H9 (cell line): ENCODE measurements around the gene CCDC57. TPM values are rescaled to one million over a fixed set of nuclear protein-coding genes. Genes with fewer than 3 reads are reported as not detected.

Source experiments
- DNase-seq: peaks from one replicate; pipeline ENCODE4 v3.0.0-alpha.2; 2017
- H2AFZ ChIP-seq: one replicate; pipeline ENCODE4 v1.6.1; 2013; ENCODE audit warnings: mild to moderate bottlenecking, low read length, control low read depth, moderate library complexity
- H2AK5ac ChIP-seq: 2 replicates; pipeline ENCODE4 v1.6.1; 2013; ENCODE audit warnings: low read length, control low read depth, mixed read lengths; ENCODE audit not compliant: insufficient read length
- H2BK120ac ChIP-seq: one replicate; pipeline ENCODE4 v1.6.1; 2013; ENCODE audit warnings: low read depth, mild to moderate bottlenecking, low read length, control low read depth, inconsistent platforms; ENCODE audit not compliant: poor library complexity, severe bottlenecking
- H2BK12ac ChIP-seq: 2 replicates; pipeline ENCODE4 v1.6.1; 2013; ENCODE audit warnings: low read length, control low read depth, mixed read lengths, low read depth; ENCODE audit not compliant: insufficient read length
- H2BK15ac ChIP-seq: 2 replicates; pipeline ENCODE4 v1.6.1; 2013; ENCODE audit warnings: low read depth, low read length, control low read depth
- H2BK20ac ChIP-seq: one replicate; pipeline ENCODE4 v1.6.1; 2013; ENCODE audit warnings: low read depth, mild to moderate bottlenecking, low read length, control low read depth, inconsistent platforms; ENCODE audit not compliant: poor library complexity, severe bottlenecking
- H2BK5ac ChIP-seq: 2 replicates; pipeline ENCODE4 v1.6.1; 2013; ENCODE audit warnings: low read length, control low read depth, mixed read lengths; ENCODE audit not compliant: insufficient read length
- H3K14ac ChIP-seq: 2 replicates; pipeline ENCODE4 v1.6.1; 2013; ENCODE audit warnings: low read length, control low read depth; ENCODE audit not compliant: insufficient read depth
- H3K18ac ChIP-seq: 2 replicates; pipeline ENCODE4 v1.6.1; 2013; ENCODE audit warnings: low read depth, mild to moderate bottlenecking, mixed read lengths, low read length, control low read depth; ENCODE audit not compliant: insufficient read length
- H3K23ac ChIP-seq: 2 replicates; pipeline ENCODE4 v1.6.1; 2013; ENCODE audit warnings: low read length, control low read depth, mixed read lengths, low read depth; ENCODE audit not compliant: insufficient read length
- H3K23me2 ChIP-seq: 2 replicates; pipeline ENCODE4 v1.6.1; 2013; ENCODE audit warnings: low read depth, mild to moderate bottlenecking, mixed read lengths, low read length, control low read depth; ENCODE audit not compliant: insufficient read length, poor library complexity, severe bottlenecking
- H3K27ac ChIP-seq: 2 replicates; pipeline ENCODE4 v1.5.1; 2013; ENCODE audit warnings: low read length, control low read depth, mixed read lengths, low read depth; ENCODE audit not compliant: insufficient read length
- H3K27me3 ChIP-seq: 2 replicates; pipeline ENCODE4 v1.6.1; 2013; ENCODE audit warnings: low read length, control low read depth, inconsistent platforms; ENCODE audit not compliant: insufficient read depth
- H3K4ac ChIP-seq: 2 replicates; pipeline ENCODE4 v1.6.1; 2013; ENCODE audit warnings: low read depth, mild to moderate bottlenecking, control low read depth, inconsistent platforms, low read length, moderate library complexity
- H3K4me1 ChIP-seq: 2 replicates; pipeline ENCODE4 v1.6.1; 2013; ENCODE audit warnings: low read length, control low read depth, inconsistent platforms; ENCODE audit not compliant: insufficient read depth
- H3K4me2 ChIP-seq: 2 replicates; pipeline ENCODE4 v1.6.1; 2013; ENCODE audit warnings: low read length, control low read depth, mixed read lengths; ENCODE audit not compliant: insufficient read length, insufficient read depth
- H3K56ac ChIP-seq: 2 replicates; pipeline ENCODE4 v1.6.1; 2013; ENCODE audit warnings: low read depth, mild to moderate bottlenecking, mixed read lengths, low read length, control low read depth; ENCODE audit not compliant: insufficient read length
- H3K79me1 ChIP-seq: 2 replicates; pipeline ENCODE4 v1.6.1; 2013; ENCODE audit warnings: low read depth, mild to moderate bottlenecking, moderate library complexity, low read length, control low read depth, inconsistent platforms; ENCODE audit not compliant: insufficient read depth, poor library complexity, severe bottlenecking
- H3K79me2 ChIP-seq: 2 replicates; pipeline ENCODE4 v1.6.1; 2013; ENCODE audit warnings: low read length, control low read depth, inconsistent platforms; ENCODE audit not compliant: insufficient read depth
- H3K9ac ChIP-seq: 2 replicates; pipeline ENCODE4 v1.6.1; 2013; ENCODE audit warnings: low read length, control low read depth, mixed read lengths; ENCODE audit not compliant: insufficient read length; ENCODE audit errors: extremely low read depth
- H3K9me3 ChIP-seq: one replicate; pipeline ENCODE4 v1.6.1; 2013; ENCODE audit warnings: low read depth, low read length, inconsistent platforms; ENCODE audit not compliant: control insufficient read depth
- H3T11ph ChIP-seq: one replicate; pipeline ENCODE4 v1.6.1; 2013; ENCODE audit warnings: mild to moderate bottlenecking, low read length, control low read depth, inconsistent platforms
- H4K20me1 ChIP-seq: one replicate; pipeline ENCODE4 v1.6.1; 2013; ENCODE audit not compliant: control insufficient read depth, insufficient read length, insufficient read depth
- H4K5ac ChIP-seq: 2 replicates; pipeline ENCODE4 v1.6.1; 2013; ENCODE audit warnings: low read depth, mild to moderate bottlenecking, mixed read lengths, low read length, control low read depth; ENCODE audit not compliant: insufficient read length
- H4K8ac ChIP-seq: replicated peaks from 2 replicates; pipeline ENCODE4 v1.6.1; 2013; ENCODE audit warnings: low read length, control low read depth, mixed read lengths, low read depth; ENCODE audit not compliant: insufficient read length
- H4K91ac ChIP-seq: 2 replicates; pipeline ENCODE4 v1.6.1; 2013; ENCODE audit warnings: low read depth, mild to moderate bottlenecking, moderate library complexity, mixed read lengths, low read length, control low read depth; ENCODE audit not compliant: insufficient read length
- H3K27ac Mint-ChIP-seq, 3 experiments: 2 replicates in 2 of 3; 3 replicates in 1 of 3; pipeline ENCODE4 v1.8.0; 2020 to 2021; ENCODE audit warnings: mixed read lengths in 3 of 3, mild to moderate bottlenecking in 1 of 3, moderate library complexity in 1 of 3
- H3K27me3 Mint-ChIP-seq: 2 replicates; pipeline ENCODE4 v1.8.0; 2021; ENCODE audit warnings: low read depth, mild to moderate bottlenecking, moderate library complexity, mixed read lengths
- H3K36me3 Mint-ChIP-seq, 3 experiments: 2 replicates in 2 of 3; 3 replicates in 1 of 3; pipeline ENCODE4 v1.8.0; 2020 to 2021; ENCODE audit warnings: low read depth in 3 of 3, mixed read lengths in 3 of 3; ENCODE audit not compliant: insufficient read depth in 1 of 3
- H3K4me1 Mint-ChIP-seq, 2 experiments: 2 replicates each; pipeline ENCODE4 v1.8.0; 2020; ENCODE audit warnings: mixed read lengths in 2 of 2
- H3K4me3 Mint-ChIP-seq, 2 experiments: 2 replicates in 1 of 2; 3 replicates in 1 of 2; pipeline ENCODE4 v1.8.0; 2020 to 2021; ENCODE audit warnings: mild to moderate bottlenecking in 2 of 2, mixed read lengths in 2 of 2, moderate library complexity in 1 of 2
- H3K9me3 Mint-ChIP-seq, 2 experiments: 2 replicates in 1 of 2; 3 replicates in 1 of 2; pipeline ENCODE4 v1.8.0; 2020; ENCODE audit warnings: mild to moderate bottlenecking in 2 of 2, mixed read lengths in 2 of 2, moderate library complexity in 1 of 2
- WGBS: extraction: QIAGEN DNeasy Blood & Tissue Kit; methylation state at CpG from one replicate; pipeline ENCODE4 v1.1.7; 2013; ENCODE audit warnings: missing lambda C conversion rate, low lambda C conversion rate, mixed read lengths; ENCODE audit not compliant: insufficient read length; ENCODE audit errors: extremely low coverage; 5-methylcytosine and 5-hydroxymethylcytosine counted together
- total RNA-seq: library from RNA; stranded (reverse); gene quantifications from 2 replicates; pipeline ENCODE4 v1.2.1, GENCODE V29; 2021
- TF ChIP-seq, protein P1 (sequence below): fragments of 200-600 bp; sonication (generic); conservative IDR thresholded peaks from 3 replicates; pipeline ENCODE4 v1.8.0; 2021; ENCODE audit warnings: antibody characterized with exemption, mild to moderate bottlenecking

The CCDC57 gene
- total RNA-seq, 1 experiment from 2014 or later = 11.0 TPM

DNA sequence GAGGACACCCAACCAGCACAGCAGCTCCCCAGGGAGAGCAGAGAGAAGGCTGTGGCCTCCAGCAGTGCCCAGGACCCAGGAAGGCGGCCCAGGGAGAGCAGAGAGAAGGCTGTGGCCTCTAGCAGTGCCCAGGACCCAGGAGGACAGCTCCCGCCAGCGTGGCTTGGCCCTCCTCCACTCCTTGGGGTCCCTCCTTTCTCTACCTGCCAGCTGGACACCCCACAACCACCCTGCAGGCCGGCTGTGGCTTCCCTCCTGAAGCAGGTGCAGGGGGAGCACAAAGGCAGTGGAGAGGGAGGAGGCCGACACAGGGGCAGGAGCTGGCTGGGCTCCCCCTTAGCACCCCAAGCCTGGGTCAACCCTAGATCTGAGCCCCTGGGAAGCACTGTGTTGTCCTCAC lies 60.5 kb downstream of the CCDC57 start:
- Histone ChIP-seq H4K91ac (no peak overlapping the region), H4K20me1 (no peaks in the 10 kb centered on the region), H3K23me2 (no peaks in the 10 kb centered on the region), H2BK20ac (no peak overlapping the region), H3K23ac (no peak overlapping the region), H3K18ac (no peak overlapping the region), H3K9ac (no peak overlapping the region), H2BK12ac (no peak overlapping the region), H3K14ac (no peak overlapping the region), H3K9me3 (no peaks in the 10 kb centered on the region), H3K79me2 (no peaks in the 10 kb centered on the region), H3K27ac (no peak overlapping the region), H3K4me2 (no peak overlapping the region), H3K4me1 (no peaks in the 10 kb centered on the region), H4K5ac (no peak overlapping the region), H3K56ac (no peak overlapping the region), H2AK5ac (no peak overlapping the region), H3K4ac (no peak overlapping the region), H3K27me3 (no peaks in the 10 kb centered on the region), H2BK15ac (no peak overlapping the region), H2BK5ac (no peak overlapping the region), H2BK120ac (no peak overlapping the region), H3K79me1 (no peaks in the 10 kb centered on the region), H3T11ph (no peak overlapping the region), H2AFZ (no peak overlapping the region), H4K8ac (no peak overlapping the region)
- Mint-ChIP-seq H3K9me3 (peaks cover 7 to 34% of the 10 kb centered on the region in 2 experiments; a peak in 4 of 5 replicates), H3K27me3 (peaks cover 10% of the 10 kb centered on the region), H3K4me3 (no peak overlapping the region), H3K27ac (no peak overlapping the region), H3K36me3 (peaks cover 6 to 35% (median 7%) of the 10 kb centered on the region in 3 experiments), H3K4me1 (no peaks in the 10 kb centered on the region)
- no peak for DNase-seq
- no CpG with 5 or more reads among the region's 5 CpGs for WGBS
- TF ChIP-seq, protein P1, sequence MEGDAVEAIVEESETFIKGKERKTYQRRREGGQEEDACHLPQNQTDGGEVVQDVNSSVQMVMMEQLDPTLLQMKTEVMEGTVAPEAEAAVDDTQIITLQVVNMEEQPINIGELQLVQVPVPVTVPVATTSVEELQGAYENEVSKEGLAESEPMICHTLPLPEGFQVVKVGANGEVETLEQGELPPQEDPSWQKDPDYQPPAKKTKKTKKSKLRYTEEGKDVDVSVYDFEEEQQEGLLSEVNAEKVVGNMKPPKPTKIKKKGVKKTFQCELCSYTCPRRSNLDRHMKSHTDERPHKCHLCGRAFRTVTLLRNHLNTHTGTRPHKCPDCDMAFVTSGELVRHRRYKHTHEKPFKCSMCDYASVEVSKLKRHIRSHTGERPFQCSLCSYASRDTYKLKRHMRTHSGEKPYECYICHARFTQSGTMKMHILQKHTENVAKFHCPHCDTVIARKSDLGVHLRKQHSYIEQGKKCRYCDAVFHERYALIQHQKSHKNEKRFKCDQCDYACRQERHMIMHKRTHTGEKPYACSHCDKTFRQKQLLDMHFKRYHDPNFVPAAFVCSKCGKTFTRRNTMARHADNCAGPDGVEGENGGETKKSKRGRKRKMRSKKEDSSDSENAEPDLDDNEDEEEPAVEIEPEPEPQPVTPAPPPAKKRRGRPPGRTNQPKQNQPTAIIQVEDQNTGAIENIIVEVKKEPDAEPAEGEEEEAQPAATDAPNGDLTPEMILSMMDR = no peak
